ENCODE measurements around the gene FGF12.

FGF12 gene

DNA sequence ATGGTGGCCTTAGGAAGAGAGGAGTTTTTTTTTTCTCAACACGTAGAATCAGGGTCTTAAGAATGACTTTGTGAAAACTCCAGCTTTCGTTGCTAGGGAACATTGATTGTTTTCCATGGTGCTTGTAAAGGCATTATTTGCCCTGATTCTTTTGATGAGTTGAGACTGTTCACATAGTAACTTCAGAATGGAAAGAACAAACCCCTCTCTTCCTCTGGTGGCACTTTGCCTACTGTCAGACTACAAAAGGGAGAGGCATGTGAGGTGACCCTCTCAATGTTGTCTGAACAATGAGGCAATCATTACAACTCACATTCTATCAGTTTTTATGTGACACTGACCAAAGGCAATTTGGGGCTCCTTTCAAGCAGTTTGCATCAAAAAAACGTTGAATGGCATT is 477.8 kb downstream of the FGF12 start:
- no peak for DNase-seq

DNA sequence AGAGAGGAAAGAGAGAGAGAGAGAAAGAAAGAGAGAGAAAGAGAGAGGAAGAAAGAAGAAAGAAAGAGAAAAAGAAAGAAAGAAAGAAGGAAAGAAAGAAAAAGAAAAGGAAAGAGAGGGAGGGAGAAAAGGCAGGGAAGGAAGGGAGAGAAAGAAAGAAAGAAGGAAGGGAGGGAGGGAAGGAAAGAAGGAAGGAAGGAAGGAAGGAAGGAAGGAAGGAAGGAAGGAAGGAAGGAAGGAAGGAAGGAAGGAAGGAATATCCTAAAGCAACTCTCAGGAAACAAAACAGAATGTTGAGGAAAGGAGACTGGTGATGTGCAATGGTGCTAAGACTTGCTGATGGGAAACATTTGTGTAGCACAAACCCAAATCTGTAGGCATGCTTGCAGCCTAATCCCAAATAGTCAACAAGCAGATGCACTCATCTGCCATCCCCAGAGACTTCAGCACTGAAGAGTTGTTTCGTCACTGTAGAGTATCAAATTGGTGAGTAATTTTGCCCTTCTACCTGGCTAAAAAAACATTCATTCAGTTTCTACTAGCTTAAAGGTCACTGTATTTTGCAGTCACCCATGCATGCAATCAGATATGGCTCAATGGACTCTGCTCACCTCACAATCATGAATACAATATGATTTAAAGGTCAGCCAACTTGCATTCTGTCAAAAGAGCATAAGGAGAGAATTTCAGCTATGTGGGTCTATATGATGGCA is 480.3 kb downstream of the FGF12 start:
- DNase-seq, result no peak

DNA sequence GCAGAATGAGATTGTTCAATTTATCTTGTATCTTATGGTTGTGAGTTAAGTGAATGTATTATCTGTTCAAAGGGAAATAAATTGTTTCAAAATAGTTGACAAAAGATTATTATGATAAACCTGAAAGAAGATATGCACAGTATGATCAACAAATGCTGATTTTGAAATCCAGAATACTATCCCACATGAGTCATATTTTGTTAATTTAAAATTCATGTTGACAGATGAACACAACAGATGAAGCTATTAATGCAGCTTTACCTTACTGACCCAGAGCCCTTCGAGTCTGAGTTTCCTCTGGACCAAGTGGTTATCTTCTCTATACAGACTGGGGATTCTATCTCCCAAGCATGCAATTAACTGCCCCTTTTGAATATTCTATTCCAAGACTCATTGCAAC is 482.8 kb downstream of the FGF12 start:
- no peak for DNase-seq

DNA sequence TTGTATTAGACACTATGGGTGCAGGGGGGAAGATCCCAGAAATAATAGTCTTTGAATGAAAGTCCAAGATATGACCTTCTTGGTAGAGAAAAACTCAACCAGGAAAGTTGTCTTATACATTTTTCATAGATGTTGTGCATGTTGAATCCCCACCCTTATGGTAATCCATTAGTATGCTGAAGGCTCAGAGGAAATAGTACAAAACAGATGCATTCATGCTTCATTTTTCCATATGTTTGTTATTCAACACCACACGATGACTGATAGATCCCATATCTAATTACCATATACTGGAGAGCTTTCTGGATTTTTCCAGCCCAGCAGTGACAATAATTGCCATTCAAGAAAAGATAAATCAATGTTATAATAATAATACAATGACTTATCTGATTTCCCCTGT is 487.4 kb downstream of the FGF12 start:
- DNase-seq, result no peak

DNA sequence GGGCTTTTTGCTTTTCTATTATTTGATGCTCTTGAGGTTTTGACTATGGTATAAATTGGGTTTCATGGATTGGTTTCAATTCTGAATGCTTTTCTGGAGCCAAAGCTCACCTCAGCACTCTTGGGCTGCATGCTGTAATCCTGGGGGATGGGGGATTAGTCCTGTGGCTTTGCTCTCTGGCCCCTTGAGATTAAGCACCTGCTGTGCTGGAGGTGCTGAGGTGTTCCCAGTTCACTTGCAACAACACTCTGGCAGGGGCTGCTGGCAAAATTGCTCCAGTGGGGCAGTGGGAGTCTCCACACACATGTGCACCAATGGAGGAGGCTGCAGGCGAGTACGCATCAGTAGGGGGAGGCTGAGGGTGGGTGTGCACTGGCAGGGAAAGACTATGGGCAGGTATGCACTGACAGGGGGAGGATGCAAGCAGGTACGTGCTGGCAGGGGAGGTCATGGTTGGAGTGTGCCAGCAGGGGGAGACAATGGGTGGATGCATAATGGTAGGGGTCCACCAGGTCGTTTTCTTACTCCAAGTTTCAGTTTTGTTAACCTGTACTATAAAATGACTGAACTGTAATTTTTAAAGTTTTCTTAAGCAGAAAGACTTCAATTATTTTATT is 489.2 kb downstream of the FGF12 start:
- DNase-seq, result no peak

DNA sequence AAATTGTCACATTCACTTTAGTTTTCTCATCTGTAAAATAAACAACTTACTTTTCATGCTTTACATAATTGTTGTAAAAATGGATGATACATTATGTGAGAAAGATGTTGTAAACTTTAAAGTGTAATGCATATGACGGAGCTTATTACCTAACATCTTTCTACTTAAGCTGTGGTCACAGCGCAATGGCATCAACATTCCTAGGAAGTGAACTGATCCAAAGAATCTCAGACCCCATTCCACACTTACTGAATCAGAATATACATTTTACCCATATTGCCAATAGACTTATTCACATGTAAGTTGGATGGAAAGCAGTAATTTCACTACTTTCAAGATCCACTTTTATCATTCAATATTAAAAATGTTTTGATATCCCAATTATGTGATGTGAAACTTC is 497.5 kb downstream of the FGF12 start:
- no peak for DNase-seq

DNA sequence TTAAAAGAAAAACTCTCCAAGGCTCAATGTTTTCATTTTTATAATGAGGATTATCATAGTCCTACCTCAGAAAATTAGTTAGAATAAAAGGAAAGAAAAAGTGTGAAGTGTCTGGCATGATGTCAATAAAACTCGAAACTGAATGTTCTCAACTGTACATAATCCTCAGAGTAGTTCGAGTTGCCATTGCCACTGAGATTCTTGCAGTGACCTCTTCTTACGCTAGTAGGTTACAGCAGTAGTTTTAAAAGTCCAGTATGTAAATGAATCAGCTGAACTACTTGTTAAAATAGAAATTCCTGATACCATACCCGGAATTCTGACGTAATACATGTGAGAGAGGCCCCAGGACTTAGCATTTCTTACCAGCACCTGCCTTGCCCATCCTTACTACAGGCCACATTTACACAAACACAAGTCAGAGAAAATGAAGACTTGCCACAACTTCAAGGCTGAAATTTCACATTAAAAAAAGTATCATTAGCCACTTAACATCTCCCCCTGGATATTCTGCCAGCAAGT is 502.6 kb downstream of the FGF12 start:
- DNase-seq, result no peak

DNA sequence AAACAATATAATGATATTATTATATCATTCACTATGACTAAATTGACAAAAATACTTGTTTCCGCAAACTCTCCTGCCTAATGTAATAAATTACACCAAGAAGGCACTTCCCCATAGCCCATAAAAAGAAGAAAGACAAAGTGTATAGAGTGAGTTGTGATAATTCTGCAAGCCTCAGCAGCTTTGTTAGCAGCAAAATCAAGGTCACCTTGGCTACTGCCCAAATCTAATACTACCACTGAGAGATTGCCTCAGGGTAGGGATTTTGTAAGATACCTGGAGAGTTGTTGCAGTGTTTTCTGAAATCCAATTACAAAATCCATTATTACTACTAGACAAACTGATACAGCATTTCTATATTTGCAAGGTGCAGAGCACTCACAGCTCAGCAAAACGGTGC is 503.5 kb downstream of the FGF12 start:
- DNase-seq, result no peak

DNA sequence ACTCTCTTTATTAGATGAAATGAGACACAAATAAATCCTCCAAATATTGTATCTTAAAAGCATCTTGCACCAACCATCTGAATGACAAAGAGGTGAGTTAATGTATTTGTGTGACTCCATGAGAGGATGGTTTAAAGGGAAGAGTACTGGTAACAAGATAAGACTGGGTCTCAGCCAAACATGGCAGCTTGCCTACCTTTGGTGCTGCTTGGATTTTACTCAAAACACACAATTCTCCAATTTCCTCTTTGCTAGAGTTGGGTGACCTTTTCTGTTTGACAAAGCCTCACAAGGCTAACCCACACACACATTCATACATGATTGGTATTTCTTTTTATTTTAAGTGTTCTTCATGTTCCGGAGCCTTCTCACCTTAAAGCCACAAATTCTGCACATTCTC is 506.4 kb downstream of the FGF12 start:
- DNase-seq, result no peak

DNA sequence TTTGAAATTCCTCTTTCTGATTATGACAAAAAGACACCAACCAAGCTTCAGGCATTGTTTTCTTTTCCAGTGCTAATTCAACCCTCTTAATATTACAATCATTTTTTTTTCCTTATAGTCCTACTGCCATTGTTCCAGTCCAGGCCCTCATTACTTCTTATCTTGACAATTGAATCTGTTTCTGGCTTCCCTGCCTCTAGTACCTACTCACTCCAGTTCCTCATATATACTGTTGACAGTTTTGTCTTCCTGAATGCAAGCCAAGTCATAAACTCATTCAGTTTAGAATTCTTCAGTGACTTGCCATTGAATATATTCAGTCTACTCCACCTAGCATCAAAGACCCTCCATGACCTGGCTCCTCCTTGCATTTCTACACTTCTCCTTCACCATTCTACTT is 507.4 kb downstream of the FGF12 start:
- DNase-seq, result no peak

DNA sequence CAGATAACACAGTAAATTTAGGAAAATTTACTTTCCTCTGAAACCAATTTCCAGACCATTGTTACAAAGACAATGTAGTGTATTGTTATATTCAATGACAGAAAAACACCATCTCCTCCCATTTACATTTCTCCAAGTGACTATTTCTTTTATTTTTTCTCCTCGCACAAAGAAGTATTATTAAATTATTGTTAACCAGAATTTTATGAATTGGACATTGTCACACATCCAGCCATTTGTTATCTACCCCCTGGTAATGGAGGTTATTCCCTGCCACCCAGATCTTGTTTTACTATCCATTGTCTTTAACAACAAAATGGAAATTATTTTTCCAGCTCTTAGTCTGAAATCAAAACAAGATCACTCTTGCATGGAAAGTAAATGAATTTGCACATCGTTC is 511.3 kb downstream of the FGF12 start:
- DNase-seq, result no peak

DNA sequence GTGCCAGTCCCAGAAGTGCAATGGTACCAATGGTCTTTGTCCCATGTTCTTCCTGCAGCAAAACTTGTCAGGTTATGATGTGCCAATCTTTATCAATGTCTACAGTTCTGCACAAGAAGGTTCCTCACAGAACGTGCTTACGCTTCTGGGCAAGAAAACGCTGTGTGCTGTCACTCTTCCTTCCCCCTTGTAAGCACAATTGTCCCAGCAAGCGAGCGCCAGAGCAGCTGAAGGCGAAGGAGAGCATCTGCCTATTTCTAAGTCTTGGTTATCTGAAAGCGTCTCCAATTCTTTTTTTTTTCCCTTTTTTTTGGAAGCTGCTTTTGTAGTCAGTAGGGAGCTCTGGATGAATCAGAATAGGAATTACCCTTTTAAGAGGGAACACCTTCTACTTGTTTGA is 514.4 kb downstream of the FGF12 start:
- no peak for DNase-seq

DNA sequence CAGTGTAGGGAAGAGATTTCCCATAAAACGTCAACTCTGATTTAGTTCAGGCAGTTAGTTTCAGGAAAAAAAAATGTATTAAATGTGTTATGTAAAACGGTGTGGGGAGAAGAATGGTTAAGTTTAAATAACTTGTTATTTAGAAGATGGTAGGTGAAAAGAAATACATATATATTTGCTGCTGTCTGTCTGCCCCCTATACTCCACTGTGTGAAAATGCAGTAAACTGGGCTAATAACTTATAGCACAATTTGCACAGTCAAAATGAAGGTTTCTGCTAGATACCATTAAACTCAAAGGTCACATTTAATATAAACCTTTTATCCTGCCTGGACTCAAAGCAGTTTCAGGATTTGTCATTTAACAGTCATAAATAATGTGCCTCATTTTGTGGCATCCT is 515.0 kb downstream of the FGF12 start:
- DNase-seq, result no peak

DNA sequence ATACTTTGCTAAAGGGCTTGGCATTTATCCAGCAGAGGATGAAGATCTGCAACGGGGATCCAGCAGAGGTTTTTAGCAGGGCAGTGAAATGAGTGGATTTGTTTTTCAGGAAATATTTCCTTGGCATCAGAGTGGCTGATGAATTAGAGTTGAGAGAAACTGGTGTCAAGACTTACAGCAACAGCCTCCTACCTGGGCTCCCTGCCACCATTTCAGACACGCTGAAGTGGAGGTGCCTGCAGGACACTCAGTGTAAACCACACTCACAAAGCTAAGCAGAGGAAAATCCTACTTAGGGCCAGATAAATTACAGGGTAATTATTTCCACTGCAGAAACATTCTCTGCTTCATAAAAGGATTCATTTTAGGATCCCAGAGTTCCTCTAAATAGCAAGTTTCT is 519.7 kb downstream of the FGF12 start:
- no peak for DNase-seq

DNA sequence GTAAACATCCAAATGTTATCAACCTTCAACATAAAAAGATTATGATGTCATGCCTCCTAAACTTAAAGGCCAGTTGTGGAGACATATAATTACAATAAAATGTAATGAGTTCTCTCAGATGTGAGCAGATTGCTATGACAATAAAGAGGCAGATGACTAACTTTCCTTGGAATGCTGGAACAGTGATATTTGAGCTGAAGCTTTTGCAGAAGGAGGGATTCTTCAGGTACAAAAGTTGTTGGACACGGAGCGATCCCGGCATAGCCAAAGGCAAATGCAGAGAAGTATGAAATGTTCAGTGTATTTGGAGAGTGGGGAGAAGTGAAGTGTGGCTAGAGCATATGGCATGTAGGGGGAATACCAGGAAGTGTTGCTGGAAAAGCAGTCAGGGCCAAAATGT is 520.1 kb downstream of the FGF12 start:
- no peak for DNase-seq

DNA sequence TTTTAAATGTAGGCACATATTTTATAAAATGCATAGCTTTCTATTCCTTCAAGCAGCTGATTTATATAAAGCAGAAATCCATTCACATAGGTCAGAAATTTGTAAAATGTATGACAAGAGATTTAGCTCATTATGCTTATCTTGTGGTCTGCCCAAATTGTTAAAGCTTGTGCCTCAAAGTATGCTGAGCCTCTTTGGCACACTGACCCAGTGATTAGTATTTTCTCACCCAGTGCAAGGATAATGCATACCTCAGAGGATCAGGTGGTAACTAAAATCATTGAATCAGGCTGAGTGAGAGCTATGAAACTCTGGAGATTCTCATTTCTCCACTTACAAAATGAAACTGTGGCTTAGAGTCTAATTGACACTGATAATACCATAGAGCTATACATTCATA is 533.3 kb downstream of the FGF12 start:
- DNase-seq, result no peak

DNA sequence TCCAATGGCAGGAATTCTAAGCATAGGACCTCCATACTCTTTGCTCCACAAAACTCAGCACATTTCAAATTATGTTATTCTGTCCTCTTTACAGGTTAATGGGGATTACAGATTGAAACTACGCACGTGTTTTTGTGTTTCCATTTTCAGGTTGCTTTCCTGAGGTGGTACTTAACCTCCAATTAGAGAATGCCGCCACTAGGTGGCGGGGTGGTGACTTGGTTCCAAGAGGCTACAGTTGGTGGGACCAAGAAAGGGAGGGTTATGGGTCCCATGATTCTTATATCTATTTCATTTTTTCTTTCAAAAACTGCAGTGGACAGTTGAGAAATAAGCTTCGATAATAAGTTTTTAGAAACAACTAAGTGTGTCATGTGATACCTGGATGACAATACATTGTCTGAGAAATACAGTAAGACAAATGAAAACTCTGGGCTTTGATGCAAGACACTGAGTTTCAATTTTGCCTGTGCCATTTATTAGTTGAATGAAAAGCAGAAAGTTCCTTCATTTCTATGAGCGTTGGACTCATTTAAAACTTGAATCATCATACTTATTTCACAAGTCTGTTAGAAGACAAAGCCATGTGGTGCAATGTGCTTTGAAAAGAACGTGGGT is 539.0 kb downstream of the FGF12 start:
- no peak for DNase-seq

DNA sequence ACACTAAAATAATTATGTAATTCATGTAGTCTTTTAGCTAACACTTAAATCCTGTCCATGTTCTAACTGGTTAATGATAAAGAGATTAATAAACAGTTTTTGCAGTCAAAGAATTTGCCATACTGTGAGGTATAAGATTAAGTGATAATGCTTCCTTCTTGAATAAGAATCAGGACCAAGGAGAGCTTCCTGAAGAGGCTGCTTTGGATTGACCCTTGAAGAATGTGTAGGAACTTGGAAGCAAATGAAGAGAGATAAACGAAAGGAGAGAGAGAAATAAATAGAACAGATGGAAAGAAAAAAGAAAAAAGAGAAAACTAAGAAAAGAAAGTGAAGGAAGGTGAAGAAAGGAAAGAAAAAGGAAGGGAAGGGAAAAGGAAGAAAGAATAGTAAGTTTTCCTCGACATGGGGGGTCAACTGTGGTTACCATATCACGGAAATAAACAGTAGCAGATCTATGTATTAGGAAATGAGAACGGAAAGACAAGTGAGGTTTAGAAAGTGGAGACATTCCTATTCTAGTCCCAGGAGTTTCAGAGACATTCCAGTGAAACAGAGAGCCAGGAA is 539.8 kb downstream of the FGF12 start:
- DNase-seq, result no peak

DNA sequence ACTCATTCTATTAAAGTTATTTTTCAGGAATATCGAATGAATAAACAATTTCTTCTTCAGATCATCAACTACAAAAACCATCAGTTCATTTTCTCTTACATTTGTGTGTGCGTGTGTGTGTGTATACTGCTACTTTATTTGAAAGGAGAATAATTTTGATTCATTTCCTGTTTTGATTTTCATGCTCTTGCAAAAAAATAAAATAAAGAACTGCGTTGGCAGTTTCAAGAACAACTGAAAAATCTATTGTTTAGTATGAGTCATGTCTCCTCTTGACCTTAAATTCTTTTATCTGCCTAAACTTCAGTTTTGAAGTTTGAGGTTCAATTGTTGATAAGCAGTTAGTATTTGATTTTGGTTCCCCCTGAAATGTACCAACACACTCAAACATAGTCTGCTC is 540.8 kb downstream of the FGF12 start:
- no peak for DNase-seq

DNA sequence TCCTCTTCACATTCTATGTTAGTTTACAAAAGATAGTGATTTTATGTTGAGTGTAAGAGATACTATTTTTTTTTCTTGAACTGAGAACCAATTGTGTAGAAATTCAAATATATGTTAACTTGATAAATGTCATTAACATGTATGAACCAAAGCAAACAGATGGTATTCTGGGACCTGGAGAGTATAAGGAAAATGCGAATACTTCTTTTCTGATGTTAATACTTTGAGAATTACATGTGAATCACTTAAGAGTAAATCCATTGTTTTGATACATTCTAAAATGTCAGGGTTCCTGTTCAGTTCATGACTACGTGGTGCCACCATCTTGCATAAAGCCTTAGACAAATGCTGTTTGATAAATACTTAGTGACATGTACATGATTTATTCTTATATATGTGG is 541.3 kb downstream of the FGF12 start:
- no peak for DNase-seq

DNA sequence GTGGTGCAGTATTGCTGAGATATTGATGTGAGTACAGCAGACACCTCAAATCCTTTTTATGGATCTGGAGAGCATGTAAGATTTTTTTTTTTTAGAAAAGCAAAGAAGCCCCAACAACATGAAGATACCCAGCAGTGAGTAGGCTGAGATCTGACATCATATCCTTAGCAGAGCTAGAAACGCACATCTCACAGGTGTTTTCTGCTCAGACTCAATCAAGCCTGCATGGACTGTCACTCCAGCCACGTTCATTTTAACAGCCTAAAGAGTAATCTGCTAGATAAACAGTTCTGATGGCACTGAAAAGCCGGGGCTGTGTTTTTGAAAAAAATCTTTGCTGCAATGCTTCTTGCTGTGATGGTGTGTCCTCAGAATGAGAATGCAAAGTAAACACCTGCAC is 544.2 kb downstream of the FGF12 start:
- DNase-seq, result no peak

DNA sequence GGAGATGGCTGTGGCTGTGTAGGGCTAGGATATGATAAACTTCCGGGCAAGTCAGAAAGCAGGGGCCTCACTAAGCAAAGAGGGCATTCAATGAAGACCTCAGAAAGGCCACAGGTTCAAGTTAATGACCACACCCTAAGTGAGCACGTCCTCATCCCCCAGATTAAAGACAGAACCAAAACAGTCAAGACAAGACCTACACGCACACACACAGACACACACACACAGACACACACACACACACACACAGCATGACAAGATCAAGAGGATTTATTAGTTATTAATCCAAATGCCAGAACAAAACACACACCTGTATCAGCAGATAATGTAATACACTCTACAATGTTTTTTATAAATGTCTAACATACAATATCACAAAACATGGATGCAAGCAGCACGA is 546.2 kb downstream of the FGF12 start:
- DNase-seq, result no peak

DNA sequence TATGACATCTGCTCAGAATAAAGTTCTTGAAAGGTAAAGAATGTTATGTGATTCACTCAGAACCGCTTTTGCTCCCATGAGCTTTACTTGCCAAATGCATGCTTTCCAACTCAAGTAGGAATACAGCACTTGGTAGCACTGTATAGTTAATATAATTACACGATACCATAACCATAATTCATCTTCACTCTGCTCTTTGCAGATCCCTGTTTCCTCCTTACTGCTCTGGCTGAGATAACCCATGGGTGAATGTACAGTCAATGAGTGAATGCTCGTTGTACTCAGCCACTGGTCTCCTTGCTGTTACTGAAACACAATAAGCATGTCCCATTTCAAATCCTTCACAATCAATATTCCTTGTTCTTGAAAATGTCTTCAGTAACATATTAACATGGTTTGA is 550.0 kb downstream of the FGF12 start:
- no peak for DNase-seq

DNA sequence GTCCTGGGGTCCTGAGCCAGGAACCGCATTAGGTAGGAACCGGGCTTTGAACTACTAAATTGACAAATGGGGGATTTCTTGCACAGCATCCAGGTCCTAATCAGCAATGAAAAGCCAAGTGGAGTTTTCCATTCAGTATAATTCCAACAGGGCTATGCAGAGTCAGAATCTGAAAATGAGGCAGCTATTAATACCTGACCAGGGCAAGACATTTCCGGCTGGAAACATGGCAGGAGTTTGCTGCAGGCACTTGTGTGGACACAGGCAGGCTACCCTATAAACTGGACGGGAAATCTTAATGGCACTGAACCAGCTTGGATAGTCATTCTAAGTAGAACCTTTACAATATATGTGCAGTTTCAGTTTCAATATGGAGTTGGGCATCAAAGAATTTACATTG is 553.1 kb downstream of the FGF12 start:
- no peak for DNase-seq
